ENCODE data around the gene TEAD2. TPM values are rescaled to one million over a fixed set of nuclear protein-coding genes. Genes with fewer than 3 reads are reported as not detected.

TEAD2 gene
- total and polyA plus RNA-seq, 9 of the 15 experiments (the other 6 are each of a cell fraction or from before 2014, with no cell fraction given), result 1.6 to 27.0 (median 13.9) TPM

DNA sequence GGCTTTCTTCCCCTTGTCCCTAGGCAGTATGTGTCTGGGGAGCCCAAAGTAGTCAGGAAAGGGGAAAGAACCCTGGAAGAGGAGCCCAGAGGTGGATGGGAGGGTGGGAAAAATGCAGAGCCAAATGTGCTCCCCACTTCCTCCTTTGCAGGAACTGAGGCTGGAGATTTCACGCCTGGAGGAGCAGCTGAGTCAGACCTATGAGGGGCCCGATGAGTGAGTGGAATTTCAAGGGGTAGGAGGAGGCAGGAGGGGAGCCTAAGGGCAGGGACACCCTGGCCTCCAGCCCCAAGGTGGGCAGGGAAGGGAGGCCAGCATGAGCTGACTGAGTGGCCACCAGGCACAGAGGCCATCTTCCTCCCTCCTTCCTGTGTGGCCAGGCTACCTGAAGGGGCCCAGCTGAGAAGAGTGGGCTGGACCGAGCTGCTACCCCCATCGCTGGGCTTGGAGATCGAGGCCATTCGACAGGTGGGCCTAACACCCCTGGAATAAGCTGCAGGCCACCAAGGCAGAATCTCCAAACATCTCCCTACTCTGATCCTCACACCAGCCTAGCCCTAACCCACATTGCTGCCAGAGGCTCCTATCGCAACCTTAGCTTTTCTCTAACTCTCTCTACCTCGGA is 46.7 kb upstream of the TEAD2 start (continued):
- TF ChIP-seq SRSF3 (IDR thresholded peaks at IDR 0.05; ENCODE audit: insufficient read depth, low read length) (no peak), RFX1 (IDR thresholded peaks at IDR 0.05) (no peak), HMG20B (CRISPR knock-in tag; IDR thresholded peaks at IDR 0.05) (no peak), MEIS2 (IDR thresholded peaks at IDR 0.05; ENCODE audit: partially characterized antibody) (peak; percentile 58), NR3C1 (CRISPR knock-in tag; IDR thresholded peaks at IDR 0.05) (no peak), ZFX (CRISPR knock-in tag; IDR thresholded peaks at IDR 0.05) (peak; percentile 33; the same call in 1 of the 2 replicates), ZNF444 (CRISPR knock-in tag; IDR thresholded peaks at IDR 0.05) (no peak), ERF (CRISPR knock-in tag; IDR thresholded peaks at IDR 0.05) (0 out of 2 replicates have a peak, but pooled peaks have one; percentile 23), YY1 (IDR thresholded peaks at IDR 0.05; ENCODE audit: borderline replicate concordance in 1 of 3, control insufficient read depth in 1 of 3, extremely low read depth in 1 of 3, insufficient read depth in 3 of 3, insufficient read length in 1 of 3, insufficient replicate concordance in 2 of 3, low read depth in 1 of 3, low read length in 2 of 3) (no peak), L3MBTL2 (IDR thresholded peaks at IDR 0.05) (0 out of 2 replicates have a peak, but pooled peaks have one; percentile 16), NR2C1 (IDR thresholded peaks at IDR 0.05) (no peak), NR2C1 (tag; IDR thresholded peaks at IDR 0.05) (no peak), TEAD1 (CRISPR knock-in tag; IDR thresholded peaks at IDR 0.05) (0 out of 4 replicates have a peak, but pooled peaks of 1 of the 2 experiments have one; percentile 53), ASH1L (IDR thresholded peaks at IDR 0.05; ENCODE audit: borderline replicate concordance, low read depth, partially characterized antibody) (no peak), NFE2 (IDR thresholded peaks at IDR 0.05; ENCODE audit: low read depth) (peak; percentile 52; the same call in 1 of the 2 replicates)
- TF ChIP-seq, protein P1, sequence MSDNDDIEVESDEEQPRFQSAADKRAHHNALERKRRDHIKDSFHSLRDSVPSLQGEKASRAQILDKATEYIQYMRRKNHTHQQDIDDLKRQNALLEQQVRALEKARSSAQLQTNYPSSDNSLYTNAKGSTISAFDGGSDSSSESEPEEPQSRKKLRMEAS (CRISPR knock-in tag; IDR thresholded peaks at IDR 0.05), result peak; percentile 45; the same call in 1 of the 2 replicates
- TF ChIP-seq, protein P2, sequence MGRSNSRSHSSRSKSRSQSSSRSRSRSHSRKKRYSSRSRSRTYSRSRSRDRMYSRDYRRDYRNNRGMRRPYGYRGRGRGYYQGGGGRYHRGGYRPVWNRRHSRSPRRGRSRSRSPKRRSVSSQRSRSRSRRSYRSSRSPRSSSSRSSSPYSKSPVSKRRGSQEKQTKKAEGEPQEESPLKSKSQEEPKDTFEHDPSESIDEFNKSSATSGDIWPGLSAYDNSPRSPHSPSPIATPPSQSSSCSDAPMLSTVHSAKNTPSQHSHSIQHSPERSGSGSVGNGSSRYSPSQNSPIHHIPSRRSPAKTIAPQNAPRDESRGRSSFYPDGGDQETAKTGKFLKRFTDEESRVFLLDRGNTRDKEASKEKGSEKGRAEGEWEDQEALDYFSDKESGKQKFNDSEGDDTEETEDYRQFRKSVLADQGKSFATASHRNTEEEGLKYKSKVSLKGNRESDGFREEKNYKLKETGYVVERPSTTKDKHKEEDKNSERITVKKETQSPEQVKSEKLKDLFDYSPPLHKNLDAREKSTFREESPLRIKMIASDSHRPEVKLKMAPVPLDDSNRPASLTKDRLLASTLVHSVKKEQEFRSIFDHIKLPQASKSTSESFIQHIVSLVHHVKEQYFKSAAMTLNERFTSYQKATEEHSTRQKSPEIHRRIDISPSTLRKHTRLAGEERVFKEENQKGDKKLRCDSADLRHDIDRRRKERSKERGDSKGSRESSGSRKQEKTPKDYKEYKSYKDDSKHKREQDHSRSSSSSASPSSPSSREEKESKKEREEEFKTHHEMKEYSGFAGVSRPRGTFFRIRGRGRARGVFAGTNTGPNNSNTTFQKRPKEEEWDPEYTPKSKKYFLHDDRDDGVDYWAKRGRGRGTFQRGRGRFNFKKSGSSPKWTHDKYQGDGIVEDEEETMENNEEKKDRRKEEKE (IDR thresholded peaks at IDR 0.05; ENCODE audit: borderline replicate concordance in 1 of 2, control insufficient read depth in 1 of 2, low read depth in 2 of 2, low read length in 1 of 2), result no peak
- TF ChIP-seq, protein P3, sequence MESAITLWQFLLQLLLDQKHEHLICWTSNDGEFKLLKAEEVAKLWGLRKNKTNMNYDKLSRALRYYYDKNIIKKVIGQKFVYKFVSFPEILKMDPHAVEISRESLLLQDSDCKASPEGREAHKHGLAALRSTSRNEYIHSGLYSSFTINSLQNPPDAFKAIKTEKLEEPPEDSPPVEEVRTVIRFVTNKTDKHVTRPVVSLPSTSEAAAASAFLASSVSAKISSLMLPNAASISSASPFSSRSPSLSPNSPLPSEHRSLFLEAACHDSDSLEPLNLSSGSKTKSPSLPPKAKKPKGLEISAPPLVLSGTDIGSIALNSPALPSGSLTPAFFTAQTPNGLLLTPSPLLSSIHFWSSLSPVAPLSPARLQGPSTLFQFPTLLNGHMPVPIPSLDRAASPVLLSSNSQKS (CRISPR knock-in tag; IDR thresholded peaks at IDR 0.05), result no peak
- TF ChIP-seq, protein P4, sequence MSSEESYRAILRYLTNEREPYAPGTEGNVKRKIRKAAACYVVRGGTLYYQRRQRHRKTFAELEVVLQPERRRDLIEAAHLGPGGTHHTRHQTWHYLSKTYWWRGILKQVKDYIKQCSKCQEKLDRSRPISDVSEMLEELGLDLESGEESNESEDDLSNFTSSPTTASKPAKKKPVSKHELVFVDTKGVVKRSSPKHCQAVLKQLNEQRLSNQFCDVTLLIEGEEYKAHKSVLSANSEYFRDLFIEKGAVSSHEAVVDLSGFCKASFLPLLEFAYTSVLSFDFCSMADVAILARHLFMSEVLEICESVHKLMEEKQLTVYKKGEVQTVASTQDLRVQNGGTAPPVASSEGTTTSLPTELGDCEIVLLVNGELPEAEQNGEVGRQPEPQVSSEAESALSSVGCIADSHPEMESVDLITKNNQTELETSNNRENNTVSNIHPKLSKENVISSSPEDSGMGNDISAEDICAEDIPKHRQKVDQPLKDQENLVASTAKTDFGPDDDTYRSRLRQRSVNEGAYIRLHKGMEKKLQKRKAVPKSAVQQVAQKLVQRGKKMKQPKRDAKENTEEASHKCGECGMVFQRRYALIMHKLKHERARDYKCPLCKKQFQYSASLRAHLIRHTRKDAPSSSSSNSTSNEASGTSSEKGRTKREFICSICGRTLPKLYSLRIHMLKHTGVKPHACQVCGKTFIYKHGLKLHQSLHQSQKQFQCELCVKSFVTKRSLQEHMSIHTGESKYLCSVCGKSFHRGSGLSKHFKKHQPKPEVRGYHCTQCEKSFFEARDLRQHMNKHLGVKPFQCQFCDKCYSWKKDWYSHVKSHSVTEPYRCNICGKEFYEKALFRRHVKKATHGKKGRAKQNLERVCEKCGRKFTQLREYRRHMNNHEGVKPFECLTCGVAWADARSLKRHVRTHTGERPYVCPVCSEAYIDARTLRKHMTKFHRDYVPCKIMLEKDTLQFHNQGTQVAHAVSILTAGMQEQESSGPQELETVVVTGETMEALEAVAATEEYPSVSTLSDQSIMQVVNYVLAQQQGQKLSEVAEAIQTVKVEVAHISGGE (CRISPR knock-in tag; IDR thresholded peaks at IDR 0.05), result 0 out of 6 replicates have a peak, but pooled peaks of 1 of the 3 experiments have one; percentile 31

Data from K562 (cell line).